HepG2 (cell line): ENCODE data around the gene CTNNBL1. TPM values are rescaled to one million over a fixed set of nuclear protein-coding genes. Genes with fewer than 3 reads are reported as not detected.

Source experiments
- ATAC-seq: fragments of 200-7000 bp; cut with Tn5 transposase; 3 replicates; pipeline ENCODE4 v1.9.1; 2020; ENCODE audit warnings: mild to moderate bottlenecking, moderate library complexity
- BruUV-seq: library from RNA; stranded (reverse); fragments of 400-500 nt; replicated peaks from 2 replicates; lab custom pipeline; 2021; lab: Mats Ljungman, UMichigan
- CTCF ChIA-PET: fragments of 300-600 bp; formaldehyde crosslinking; extraction: SDS; loops from one replicate; lab custom pipeline; 2021; ENCODE audit warnings: low total read pairs, inconsistent platforms, low intra/inter-chr PET ratio; lab: Yijun Ruan, JAX
- POLR2A ChIA-PET: fragments of 350-600 bp; sonication (Branson Sonifier 250); formaldehyde crosslinking; loops from one replicate; lab custom pipeline; 2020; ENCODE audit warnings: antibody characterized with exemption, inconsistent platforms; lab: Yijun Ruan, JAX
- DNase-seq: peaks from one replicate; pipeline ENCODE4 v3.0.0-alpha.2; 2015; ENCODE audit warnings: low spot score
- FAIRE-seq: peaks from 3 replicates; lab custom pipeline; 2011; peaks lifted over from hg19 to GRCh38; lab: Jason Lieb, UNC
- H2AFZ ChIP-seq: one replicate; pipeline ENCODE4 v1.6.1; 2011; ENCODE audit warnings: low read length, inconsistent platforms
- H3K27ac ChIP-seq: fragments of 300-600 bp; 3 replicates; pipeline ENCODE4 v1.8.0; 2011; ENCODE audit warnings: mixed run types, mild to moderate bottlenecking, mixed read lengths, low read length, inconsistent platforms; ENCODE audit not compliant: insufficient read depth; ENCODE audit errors: extremely low read length
- H3K27me3 ChIP-seq, 2 experiments: fragments of 200-600 bp in 1 of 2; 2 replicates in 1 of 2; 3 replicates in 1 of 2; pipeline versions ENCODE4 v1.6.0 to v1.8.0; 2011; ENCODE audit warnings: low read length in 2 of 2, mild to moderate bottlenecking in 2 of 2, moderate library complexity in 2 of 2, inconsistent platforms in 1 of 2; ENCODE audit not compliant: insufficient read depth in 2 of 2, control insufficient read depth in 1 of 2
- H3K36me3 ChIP-seq, 2 experiments: fragments of 200-600 bp in 1 of 2; replicated peaks in 1 of 2; 2 replicates in 1 of 2; 3 replicates in 1 of 2; pipeline versions ENCODE4 v1.5.1 to v1.8.0; 2011; ENCODE audit warnings: low read length in 2 of 2, inconsistent platforms in 1 of 2; ENCODE audit not compliant: insufficient read depth in 2 of 2, control insufficient read depth in 1 of 2
- H3K4me1 ChIP-seq: 2 replicates; pipeline ENCODE4 v1.5.1; 2012; ENCODE audit warnings: low read length, inconsistent platforms; ENCODE audit not compliant: insufficient read depth
- H3K4me2 ChIP-seq: 2 replicates; pipeline ENCODE4 v1.6.0; 2011; ENCODE audit warnings: low read depth, low read length, inconsistent platforms
- H3K4me3 ChIP-seq, 3 experiments: fragments of 200-600 bp in 1 of 3; sonication (generic), shearing (Covaris generic) in 1 of 3; replicated peaks in 1 of 3; 2 replicates each; pipeline ENCODE4 v1.5.1; 2011 to 2016; ENCODE audit warnings: low read length in 3 of 3, inconsistent platforms in 2 of 3, low read depth in 2 of 3, mild to moderate bottlenecking in 2 of 3, control low read depth in 1 of 3, mixed read lengths in 1 of 3; ENCODE audit not compliant: insufficient read depth in 1 of 3
- H3K79me2 ChIP-seq: one replicate; pipeline ENCODE4 v1.6.1; 2011; ENCODE audit warnings: low read length, inconsistent platforms; ENCODE audit not compliant: insufficient read depth
- H3K9ac ChIP-seq: 2 replicates; pipeline ENCODE4 v1.6.0; 2011; ENCODE audit warnings: mild to moderate bottlenecking, low read depth, low read length, inconsistent platforms; ENCODE audit not compliant: insufficient read depth
- H3K9me3 ChIP-seq: 2 replicates; pipeline ENCODE4 v1.5.1; 2012; ENCODE audit warnings: mild to moderate bottlenecking, low read length
- H4K20me1 ChIP-seq: 2 replicates; pipeline ENCODE4 v1.6.0; 2011; ENCODE audit warnings: inconsistent platforms, mild to moderate bottlenecking, low read length, moderate library complexity; ENCODE audit not compliant: insufficient read depth
- CREB1 ChIP-seq, 2 experiments: fragments of 450-650 bp in 1 of 2; IDR thresholded peaks; 2 replicates each; pipeline ENCODE4 v1.6.1; 2016 to 2017; ENCODE audit warnings: control low read depth in 1 of 2, mild to moderate bottlenecking in 1 of 2, missing compliant biosample characterization in 1 of 2, missing genetic modification characterization in 1 of 2
- DR1 ChIP-seq: sonication (generic); formaldehyde crosslinking; IDR thresholded peaks from 2 replicates; pipeline ENCODE4 v1.8.0; 2021; ENCODE audit warnings: mild to moderate bottlenecking, missing genetic modification reagents, inconsistent platforms
- EP300 ChIP-seq, 3 experiments: sonication (generic) in 1 of 3; formaldehyde crosslinking in 1 of 3; IDR thresholded peaks; 2 replicates each; pipeline versions ENCODE4 v1.5.1 to v1.6.1; 2011 to 2020; ENCODE audit warnings: low read depth in 2 of 3, low read length in 2 of 3, borderline replicate concordance in 1 of 3, improper control_type of control experiment in 1 of 3, mild to moderate bottlenecking in 1 of 3, missing genetic modification reagents in 1 of 3, moderate library complexity in 1 of 3
- MEF2D ChIP-seq: sonication (generic); formaldehyde crosslinking; IDR thresholded peaks from 2 replicates; pipeline ENCODE4 v1.5.1; 2020; ENCODE audit warnings: mild to moderate bottlenecking, missing genetic modification reagents
- MYPOP ChIP-seq: sonication (generic); formaldehyde crosslinking; IDR thresholded peaks from 2 replicates; pipeline ENCODE4 v1.8.1; 2023; ENCODE audit warnings: mild to moderate bottlenecking, moderate library complexity, missing genetic modification reagents
- PHF8 ChIP-seq: sonication (generic); formaldehyde crosslinking; IDR thresholded peaks from 2 replicates; pipeline ENCODE4 v1.5.0; 2020; ENCODE audit warnings: missing genetic modification reagents
- SALL1 ChIP-seq: sonication (generic); formaldehyde crosslinking; IDR thresholded peaks from 2 replicates; pipeline ENCODE4 v1.8.0; 2022; ENCODE audit warnings: mild to moderate bottlenecking, missing genetic modification reagents
- SKI ChIP-seq: fragments of 450-650 bp; IDR thresholded peaks from one replicate; pipeline ENCODE4 v1.6.1; 2018; ENCODE audit warnings: mild to moderate bottlenecking; ENCODE audit not compliant: partially characterized antibody
- SMAD3 ChIP-seq: sonication (generic); formaldehyde crosslinking; IDR thresholded peaks from 2 replicates; pipeline ENCODE4 v1.4.0; 2020; ENCODE audit warnings: missing genetic modification reagents
- SP5 ChIP-seq: IDR thresholded peaks from 2 replicates; pipeline ENCODE4 v1.6.1; 2016; ENCODE audit warnings: low read depth, borderline replicate concordance
- TBX2 ChIP-seq: sonication (generic); formaldehyde crosslinking; IDR thresholded peaks from 2 replicates; pipeline ENCODE4 v1.5.0; 2020; ENCODE audit warnings: missing genetic modification reagents, mild to moderate bottlenecking, borderline replicate concordance
- TEAD3 ChIP-seq: optimal IDR thresholded peaks from 2 replicates; pipeline ENCODE3; 2016; ENCODE audit warnings: borderline replicate concordance
- ZGPAT ChIP-seq: IDR thresholded peaks from 2 replicates; pipeline ENCODE4 v1.6.1; 2016; ENCODE audit warnings: mild to moderate bottlenecking
- ZNF644 ChIP-seq: IDR thresholded peaks from 2 replicates; pipeline ENCODE4 v1.6.1; 2016; ENCODE audit warnings: low read depth
- ZNF879 ChIP-seq: sonication (generic); formaldehyde crosslinking; IDR thresholded peaks from 2 replicates; pipeline ENCODE4 v1.8.1; 2023; ENCODE audit warnings: missing genetic modification reagents
- ZSCAN12 ChIP-seq: sonication (generic); formaldehyde crosslinking; IDR thresholded peaks from 2 replicates; pipeline ENCODE4 v1.9.0; 2021; ENCODE audit warnings: mild to moderate bottlenecking, missing genetic modification reagents
- WGBS: methylation state at CpG from one replicate; pipeline ENCODE4 v1.1.6; 2017; ENCODE audit warnings: low lambda C conversion rate; 5-methylcytosine and 5-hydroxymethylcytosine counted together
- in situ Hi-C: cut with HindIII; loops from 2 replicates; pipeline ENCODE4 v1.10.0; 2017; ENCODE audit warnings: low pct_unique_long_range_greater_than_20kb; ENCODE audit not compliant: extremely low pct_ligation_motif_present
- intact Hi-C: fragments of 100-400 bp; cut with micrococcal nuclease; formaldehyde crosslinking; loops from one replicate; pipeline ENCODE4 v1.10.0; 2022; ENCODE audit not compliant: unreplicated experiment
- polyA plus RNA-seq, 8 experiments: library from polyadenylated mRNA; depleted of rRNA in 3 of 8; stranded (reverse) in 7 of 8; unstranded in 1 of 8; fragments of >200 nt; fragmentation: Illumina TruSeq in 4 of 8; extraction: Trizol in 4 of 8; gene quantifications; 2 replicates each; pipeline versions ENCODE4 v1.2.1 to v1.2.3, GENCODE V29; 2011 to 2016; ENCODE audit warnings: low read depth in 4 of 8, missing spikeins in 1 of 8, mixed read lengths in 1 of 8; ENCODE audit not compliant: insufficient read depth in 1 of 8
- total RNA-seq, 5 experiments: library from RNA; depleted of rRNA; stranded (reverse); fragments of >200 nt; fragmentation: Illumina TruSeq; extraction: Trizol; gene quantifications; 2 replicates each; pipeline ENCODE4 v1.2.3, GENCODE V29; 2016; ENCODE audit warnings: low read depth in 1 of 5

The CTNNBL1 gene
- total and polyA plus RNA-seq, 2 of the 13 experiments (the other 11 are each of a cell fraction or from before 2014, with no cell fraction given), result 49.3 to 94.6 TPM

GRCh38 chr20:37741055-37741454 lies 47.2 kb downstream of the CTNNBL1 start:
- no peaks in the 10 kb centered on the region for H3K9me3 ChIP-seq
- no peaks in the 10 kb centered on the region for H3K27me3 ChIP-seq
- peak overlapping the region; percentile 6 for H3K27ac ChIP-seq
- H4K20me1 ChIP-seq, result no peaks in the 10 kb centered on the region
- intact Hi-C loops (no loop called here), in situ Hi-C loops (no loop called here)
- no TSS peak for BruUV-seq
- WGBS, result 88% methylated on average over 3 of the region's 3 CpGs
- POLR2A ChIA-PET, result no interaction called here
- peaks cover 16% of the 10 kb centered on the region for H3K4me1 ChIP-seq
- H3K79me2 ChIP-seq, result no peaks in the 10 kb centered on the region
- peak; percentile 74 for ATAC-seq
- H3K4me2 ChIP-seq, result 0 out of 2 replicates have a peak overlapping the region, but pooled peaks have one; percentile 1
- DNase-seq, result peak; percentile 33
- peaks cover 10 to 32% of the 10 kb centered on the region in 2 experiments for H3K36me3 ChIP-seq
- H3K9ac ChIP-seq, result no peak overlapping the region
- no peak overlapping the region for H3K4me3 ChIP-seq
- no peak overlapping the region for H2AFZ ChIP-seq
- no peak for FAIRE-seq
- CTCF ChIA-PET, result no interaction called here
- no peak for TF ChIP-seq ZNF644
- no peak for TF ChIP-seq SMAD3 (CRISPR knock-in tag)
- no peak for TF ChIP-seq ZGPAT (CRISPR knock-in tag)
- no peak for TF ChIP-seq CREB1 (IDR thresholded peaks at IDR 0.05)
- 0 out of 2 replicates have a peak, but pooled peaks have one; percentile 6 for TF ChIP-seq CREB1 (CRISPR knock-in tag; IDR thresholded peaks at IDR 0.05)
- 0 out of 2 replicates have a peak, but pooled peaks have one; percentile 24 for TF ChIP-seq TBX2 (CRISPR knock-in tag)
- TF ChIP-seq ZNF879 (CRISPR knock-in tag), result no peak

GRCh38 chr20:37741570-37741969 lies 47.7 kb downstream of the CTNNBL1 start:
- POLR2A ChIA-PET, result no interaction called here
- Histone ChIP-seq H4K20me1 (no peaks in the 10 kb centered on the region), H3K9ac (no peak overlapping the region), H3K27me3 (no peaks in the 10 kb centered on the region), H3K4me2 (0 out of 2 replicates have a peak overlapping the region, but pooled peaks have one; percentile 1), H3K79me2 (no peaks in the 10 kb centered on the region), H3K9me3 (no peaks in the 10 kb centered on the region), H3K4me3 (no peak overlapping the region), H3K27ac (no peak overlapping the region), H3K36me3 (peaks cover 12 to 34% of the 10 kb centered on the region in 2 experiments), H3K4me1 (peaks cover 15% of the 10 kb centered on the region), H2AFZ (no peak overlapping the region)
- DNase-seq (peak; percentile 50), FAIRE-seq (no peak), ATAC-seq (peak; percentile 96)
- intact Hi-C loops, result no loop called here
- CTCF ChIA-PET, result no interaction called here
- 17% methylated on average over 1 of the region's 1 CpG for WGBS
- in situ Hi-C loops, result no loop called here
- no TSS peak for BruUV-seq
- peak; percentile 61 for TF ChIP-seq SKI
- peak; percentile 68; the same call in 1 of the 2 replicates for TF ChIP-seq SP5 (CRISPR knock-in tag)
- 0 out of 2 replicates have a peak, but pooled peaks have one; percentile 18 for TF ChIP-seq MEF2D
- peak; percentile 44 for TF ChIP-seq TEAD3 (CRISPR knock-in tag)
- TF ChIP-seq MYPOP (CRISPR knock-in tag), result no peak
- peak; percentile 17; the same call in 1 of the 2 replicates for TF ChIP-seq SALL1
- TF ChIP-seq DR1 (CRISPR knock-in tag), result no peak
- TF ChIP-seq ZSCAN12 (CRISPR knock-in tag), result no peak
- no peak for TF ChIP-seq PHF8 (CRISPR knock-in tag)
- peak in 1 of 2 experiments; percentile 60; a peak in 1 of 4 replicates for TF ChIP-seq EP300 (IDR thresholded peaks at IDR 0.05; ENCODE audit: low read depth in 2 of 2, low read length in 2 of 2)
- TF ChIP-seq EP300 (CRISPR knock-in tag; IDR thresholded peaks at IDR 0.05; ENCODE audit: borderline replicate concordance), result no peak
